A673 (cell line): Measurements from ENCODE around the gene DCLRE1B. TPM values are rescaled to one million over a fixed set of nuclear protein-coding genes. Genes with fewer than 3 reads are reported as not detected.
"Not testable (repeated sequence)": the region's sequence is repeated elsewhere in the genome, so short reads cannot be mapped to it uniquely, and the experiment has no call there.

ENCODE experiments used
- BruUV-seq: library from RNA; stranded (reverse); fragments of 400-500 nt; replicated peaks from 2 replicates; lab custom pipeline; 2021; lab: Mats Ljungman, UMichigan
- CTCF ChIA-PET: fragments of 300-600 bp; sonication (Branson Sonifier 250); formaldehyde crosslinking; loops from one replicate; lab custom pipeline; 2022; ENCODE audit warnings: antibody characterized with exemption; lab: Charles Lee
- POLR2A ChIA-PET: fragments of 300-600 bp; sonication (Branson Sonifier 250); formaldehyde crosslinking; loops from one replicate; lab custom pipeline; 2022; ENCODE audit warnings: antibody characterized with exemption; ENCODE audit not compliant: low non-redundant PET; lab: Charles Lee
- DNase-seq: peaks from one replicate; pipeline ENCODE4 v3.0.0-alpha.2; 2015; ENCODE audit warnings: low spot score
- H3K27ac ChIP-seq: fragments of 200-600 bp; sonication (generic); 2 replicates; pipeline ENCODE4 v1.5.1; 2016; ENCODE audit warnings: mixed run types, low read depth, mild to moderate bottlenecking, mixed read lengths, antibody characterized with exemption, low read length; ENCODE audit not compliant: poor library complexity, severe bottlenecking
- H3K27me3 ChIP-seq: fragments of 200-600 bp; sonication (generic); replicated peaks from 2 replicates; pipeline ENCODE4 v1.6.1; 2017; ENCODE audit warnings: mixed run types, low read depth, mild to moderate bottlenecking, mixed read lengths, antibody characterized with exemption, low read length; ENCODE audit not compliant: insufficient read depth, poor library complexity
- H3K36me3 ChIP-seq: fragments of 200-600 bp; sonication (generic); 2 replicates; pipeline ENCODE4 v1.6.1; 2016; ENCODE audit warnings: mixed run types, mild to moderate bottlenecking, mixed read lengths, antibody characterized with exemption, low read length; ENCODE audit not compliant: insufficient read depth, poor library complexity, severe bottlenecking
- H3K4me1 ChIP-seq: fragments of 200-600 bp; sonication (generic); 2 replicates; pipeline ENCODE4 v1.6.1; 2017; ENCODE audit warnings: mixed run types, mild to moderate bottlenecking, mixed read lengths, antibody characterized with exemption, low read length; ENCODE audit not compliant: insufficient read depth, poor library complexity, severe bottlenecking
- H3K4me3 ChIP-seq: fragments of 200-600 bp; sonication (generic); 2 replicates; pipeline ENCODE4 v1.5.1; 2016; ENCODE audit warnings: low read depth, mixed run types, mild to moderate bottlenecking, mixed read lengths, low read length; ENCODE audit not compliant: poor library complexity, severe bottlenecking
- H3K9me3 ChIP-seq: fragments of 200-600 bp; sonication (generic); 2 replicates; pipeline ENCODE4 v1.6.1; 2016; ENCODE audit warnings: mixed run types, low read depth, mild to moderate bottlenecking, mixed read lengths, antibody characterized with exemption, low read length; ENCODE audit not compliant: poor library complexity, severe bottlenecking
- CTCF ChIP-seq: fragments of 300-800, 200-600 bp; sonication (generic); conservative IDR thresholded peaks from 2 replicates; pipeline ENCODE4 v1.5.1; 2017; ENCODE audit warnings: low read depth, mild to moderate bottlenecking, antibody characterized with exemption, low read length, moderate library complexity, mixed read lengths
- EZH2 ChIP-seq: fragments of 200-600 bp; sonication (generic); IDR thresholded peaks from 2 replicates; pipeline ENCODE4 v1.6.1; 2017; ENCODE audit warnings: borderline replicate concordance, low read depth, mild to moderate bottlenecking, mixed read lengths, antibody characterized with exemption, low read length; ENCODE audit not compliant: poor library complexity, severe bottlenecking
- intact Hi-C: fragments of 100-400 bp; cut with micrococcal nuclease; formaldehyde crosslinking; loops from one replicate; pipeline ENCODE4 v1.10.0; 2022; ENCODE audit not compliant: unreplicated experiment
- total RNA-seq: library from RNA; stranded (reverse); gene quantifications from 2 replicates; pipeline ENCODE4 v1.2.3, GENCODE V29; 2021

DCLRE1B gene
- total RNA-seq, 1 experiment from 2014 or later, result 34.6 TPM

GRCh38 chr1:113946112-113946511, 41.0 kb downstream of the DCLRE1B start:
- ChIA-PET CTCF (no interaction called here), POLR2A (no interaction called here)
- BruUV-seq, result no TSS peak
- H3K9me3 ChIP-seq, result peaks cover 11% of the 10 kb centered on the region
- H3K4me3 ChIP-seq, result no peak overlapping the region
- peaks cover 38% of the 10 kb centered on the region for H3K36me3 ChIP-seq
- no peaks in the 10 kb centered on the region for H3K27me3 ChIP-seq
- intact Hi-C loops, result no loop called here
- H3K4me1 ChIP-seq, result peaks cover 34% of the 10 kb centered on the region
- no peak overlapping the region for H3K27ac ChIP-seq
- no peak for DNase-seq
- TF ChIP-seq CTCF (no peak), EZH2 (no peak)

GRCh38 chr1:113946678-113947387, 41.7 kb downstream of the DCLRE1B start:
- intact Hi-C loops, result no loop called here
- TF ChIP-seq EZH2 (no peak), CTCF (no peak)
- BruUV-seq, result no TSS peak
- H3K4me1 ChIP-seq, result peaks cover 34% of the 10 kb centered on the region
- ChIA-PET POLR2A (no interaction called here), CTCF (interaction anchor here (0.6 kb wide), 1 partner anchor 273 kb away, joined by 5 read pairs; no protein-coding TSS in a partner anchor)
- no peaks in the 10 kb centered on the region for H3K27me3 ChIP-seq
- peak overlapping the region; percentile 62 for H3K27ac ChIP-seq
- peaks cover 11% of the 10 kb centered on the region for H3K9me3 ChIP-seq
- H3K36me3 ChIP-seq, result peaks cover 34% of the 10 kb centered on the region
- no peak overlapping the region for H3K4me3 ChIP-seq
- no peak for DNase-seq

GRCh38 chr1:113947388-113948107, 42.4 kb downstream of the DCLRE1B start:
- no peak overlapping the region for H3K4me3 ChIP-seq
- no peaks in the 10 kb centered on the region for H3K27me3 ChIP-seq
- peaks cover 28% of the 10 kb centered on the region for H3K36me3 ChIP-seq
- TSS peak; percentile 15 for BruUV-seq
- intact Hi-C loops, result no loop called here
- POLR2A ChIA-PET, result interaction anchor here (0.6 kb wide), 1 partner anchor 14 kb away, joined by 3 read pairs; no protein-coding TSS in a partner anchor
- no peak for DNase-seq
- no peak for TF ChIP-seq CTCF
- TF ChIP-seq EZH2, result no peak
- H3K4me1 ChIP-seq, result peaks cover 38% of the 10 kb centered on the region
- CTCF ChIA-PET, result interaction anchor here (0.6 kb wide), 1 partner anchor 272 kb away, joined by 5 read pairs; no protein-coding TSS in a partner anchor
- H3K27ac ChIP-seq, result peak overlapping the region; percentile 62
- peaks cover 11% of the 10 kb centered on the region for H3K9me3 ChIP-seq

- POLR2A ChIA-PET, result interaction anchor here (0.7 kb wide), 1 partner anchor 202 kb away, joined by 11 read pairs; no protein-coding TSS in a partner anchor
- CTCF ChIA-PET, BruUV-seq, DNase-seq, H3K27me3 ChIP-seq, intact Hi-C loops, H3K4me3 ChIP-seq: not testable (repeated sequence)
- peaks cover 42% of the 10 kb centered on the region for H3K4me1 ChIP-seq
- H3K9me3 ChIP-seq, result peaks cover 11% of the 10 kb centered on the region
- H3K36me3 ChIP-seq, result peaks cover 22% of the 10 kb centered on the region
- H3K27ac ChIP-seq, result peak overlapping the region; percentile 62
These were observed 43.0 kb downstream of the DCLRE1B start for GRCh38 chr1:113948151-113948550.
